HL-60 (cell line): ENCODE data around the gene CARD18.

Experiments
- DNase-seq, 2 experiments: peaks; one replicate each; pipeline ENCODE4 v3.0.0-alpha.2; 2010 to 2020; ENCODE audit warnings: low read depth in 1 of 2, low spot score in 1 of 2
- H3K27ac ChIP-seq: fragments of 250-450 bp; sonication (Bioruptor Pico); replicated peaks from 2 replicates; pipeline ENCODE4 v1.5.1; 2020; ENCODE audit warnings: mild to moderate bottlenecking, moderate library complexity
- H3K27me3 ChIP-seq: fragments of 250-450 bp; sonication (Bioruptor Pico); 2 replicates; pipeline ENCODE4 v1.5.1; 2021; ENCODE audit warnings: mild to moderate bottlenecking, moderate library complexity; ENCODE audit not compliant: insufficient read depth, poor library complexity, severe bottlenecking
- H3K4me3 ChIP-seq: replicated peaks from 2 replicates; pipeline ENCODE4 v1.5.1; 2011; ENCODE audit warnings: mild to moderate bottlenecking, control low read depth, low read length; ENCODE audit not compliant: insufficient read depth
- CTCF ChIP-seq: IDR thresholded peaks from one replicate; pipeline ENCODE4 v1.5.1; 2011; ENCODE audit warnings: low read length, control low read depth, inconsistent platforms; ENCODE audit not compliant: insufficient read depth
- GABPA ChIP-seq: IDR thresholded peaks from 2 replicates; pipeline ENCODE4 v1.6.1; 2012; ENCODE audit warnings: low read depth
- POLR2AphosphoS5 ChIP-seq: IDR thresholded peaks from 2 replicates; pipeline ENCODE4 v1.6.1; 2012; ENCODE audit warnings: low read depth
- REST ChIP-seq: IDR thresholded peaks from 2 replicates; pipeline ENCODE4 v1.6.1; 2012; ENCODE audit warnings: low read depth; ENCODE audit not compliant: insufficient replicate concordance
- SPI1 ChIP-seq: IDR thresholded peaks from 2 replicates; pipeline ENCODE4 v1.6.1; 2012; ENCODE audit warnings: low read depth, mild to moderate bottlenecking, borderline replicate concordance

Gene CARD18

GRCh38 chr11:105181521-105181920 lies 42.0 kb upstream of the CARD18 start:
- peak; percentile 54 to 77 for DNase-seq
- TF ChIP-seq SPI1 = peak; percentile 68; the same call in 1 of the 2 replicates
- no peak for TF ChIP-seq POLR2AphosphoS5
- H3K27me3 ChIP-seq = no peaks in the 10 kb centered on the region
- H3K4me3 ChIP-seq = no peak overlapping the region
- peak overlapping the region; percentile 78 for H3K27ac ChIP-seq

- DNase-seq = peak; percentile 20 to 33
- H3K4me3 ChIP-seq = no peak overlapping the region
- H3K27me3 ChIP-seq = no peaks in the 10 kb centered on the region
Measured at GRCh38 chr11:105181100-105181499, 41.5 kb upstream of the CARD18 start.

GRCh38 chr11:105179542-105180278 lies 40.1 kb upstream of the CARD18 start:
- Histone ChIP-seq H3K4me3 (no peak overlapping the region), H3K27ac (no peak overlapping the region), H3K27me3 (no peaks in the 10 kb centered on the region)
- no peak for DNase-seq
- TF ChIP-seq SPI1 = no peak
- TF ChIP-seq REST = no peak
- no peak for TF ChIP-seq CTCF
- TF ChIP-seq GABPA = no peak
- TF ChIP-seq POLR2AphosphoS5 = no peak

More at GRCh38 chr11:105181100-105181499, 41.5 kb upstream of the CARD18 start:
- TF ChIP-seq SPI1 (no peak), POLR2AphosphoS5 (no peak), REST (no peak)
- peak overlapping the region; percentile 78 for H3K27ac ChIP-seq

GRCh38 chr11:105177658-105178057 lies 38.1 kb upstream of the CARD18 start:
- H3K4me3 ChIP-seq = no peak overlapping the region
- no peak overlapping the region for H3K27ac ChIP-seq
- H3K27me3 ChIP-seq = no peaks in the 10 kb centered on the region
- no peak for DNase-seq
- TF ChIP-seq POLR2AphosphoS5 = no peak
- TF ChIP-seq CTCF = no peak
- TF ChIP-seq GABPA = no peak
- TF ChIP-seq REST = no peak
- TF ChIP-seq SPI1 = no peak
